Lower leg skin (tissue), 4 donors: Measurements from ENCODE around the gene SMG9. TPM values are rescaled to one million over a fixed set of nuclear protein-coding genes. Genes with fewer than 3 reads are reported as not detected.
A peak's percentile ranks its signal among the peaks of the same experiment; 100 is the strongest.

ENCODE experiments used
- DNase-seq, 2 donors: peaks; one replicate each; pipeline ENCODE4 v3.0.0-alpha.2; 2019; ENCODE audit warnings: low spot score in 2 of 2
- H3K4me3 ChIP-seq: fragments of 200-600 bp; sonication (generic); 2 replicates; pipeline ENCODE4 v1.5.1; 2017; ENCODE audit warnings: mild to moderate bottlenecking, low read depth; ENCODE audit not compliant: poor library complexity, severe bottlenecking
- POLR2A ChIP-seq, 2 donors: fragments of 450-650 bp; IDR thresholded peaks; one replicate each; pipeline ENCODE4 v1.6.1; 2016 to 2017; ENCODE audit warnings: antibody characterized with exemption in 2 of 2, mild to moderate bottlenecking in 1 of 2, moderate library complexity in 1 of 2
- WGBS, 2 donors: methylation state at CpG; one replicate each; pipeline ENCODE4 v1.1.5; 2018; 5-methylcytosine and 5-hydroxymethylcytosine counted together
- intact Hi-C: fragments of 100-400 bp; cut with DNase I; formaldehyde crosslinking; loops from one replicate; pipeline ENCODE4 v1.15.0; 2023; ENCODE audit warnings: low total_unique reads
- total RNA-seq, 4 donors: library from RNA; depleted of rRNA; stranded (reverse); fragments of >200 nt; gene quantifications; one replicate each; pipeline ENCODE4 v1.1.0, GENCODE V29; 2016
- TF ChIP-seq, protein P1 (sequence below), 3 donors: fragments of 450-650 bp; IDR thresholded peaks; one replicate each; pipeline ENCODE4 v1.5.1; 2016; ENCODE audit warnings: antibody characterized with exemption in 3 of 3, mild to moderate bottlenecking in 3 of 3, moderate library complexity in 2 of 3

Gene SMG9
- 10 to 100 TPM; 18.0 to 27.6 (median 23.5) TPM for total RNA-seq

- WGBS, 2 donors, result 0% methylated on average over 58 to 79 of the region's 79 CpGs
- TF ChIP-seq, protein P1, sequence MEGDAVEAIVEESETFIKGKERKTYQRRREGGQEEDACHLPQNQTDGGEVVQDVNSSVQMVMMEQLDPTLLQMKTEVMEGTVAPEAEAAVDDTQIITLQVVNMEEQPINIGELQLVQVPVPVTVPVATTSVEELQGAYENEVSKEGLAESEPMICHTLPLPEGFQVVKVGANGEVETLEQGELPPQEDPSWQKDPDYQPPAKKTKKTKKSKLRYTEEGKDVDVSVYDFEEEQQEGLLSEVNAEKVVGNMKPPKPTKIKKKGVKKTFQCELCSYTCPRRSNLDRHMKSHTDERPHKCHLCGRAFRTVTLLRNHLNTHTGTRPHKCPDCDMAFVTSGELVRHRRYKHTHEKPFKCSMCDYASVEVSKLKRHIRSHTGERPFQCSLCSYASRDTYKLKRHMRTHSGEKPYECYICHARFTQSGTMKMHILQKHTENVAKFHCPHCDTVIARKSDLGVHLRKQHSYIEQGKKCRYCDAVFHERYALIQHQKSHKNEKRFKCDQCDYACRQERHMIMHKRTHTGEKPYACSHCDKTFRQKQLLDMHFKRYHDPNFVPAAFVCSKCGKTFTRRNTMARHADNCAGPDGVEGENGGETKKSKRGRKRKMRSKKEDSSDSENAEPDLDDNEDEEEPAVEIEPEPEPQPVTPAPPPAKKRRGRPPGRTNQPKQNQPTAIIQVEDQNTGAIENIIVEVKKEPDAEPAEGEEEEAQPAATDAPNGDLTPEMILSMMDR (IDR thresholded peaks at IDR 0.05), result peak in 1 of 3 donors; percentile 21
- TF ChIP-seq POLR2A (IDR thresholded peaks at IDR 0.05), result peak in 1 of 2 donors; percentile 39
- peak within 1 kb of the TSS; percentile 30 for H3K4me3 ChIP-seq
- intact Hi-C loops, result loop anchor here (5.0 kb wide), 1 partner anchor 993 kb away; the partner anchor contains the start of gene BCL3
- DNase-seq, result peak; percentile 96 to 99
Observed at GRCh38 chr19:43754503-43755255, at the start of gene SMG9. SMG9 (minus strand) TSS chr19:43754962; CDS start chr19:43750741, 4,221 bp downstream.

- no peak for TF ChIP-seq POLR2A (IDR thresholded peaks at IDR 0.05)
- TF ChIP-seq, protein P1 (IDR thresholded peaks at IDR 0.05), result no peak
- 27 to 28% methylated on average over 2 of the region's 2 CpGs for WGBS, 2 donors
- DNase-seq, result peak in 1 of 2 donors; percentile 36
- H3K4me3 ChIP-seq, result no peak overlapping the region
- intact Hi-C loops, result no loop called here
Observed at GRCh38 chr19:43804432-43804831, 49.7 kb upstream of the SMG9 start.

GRCh38 chr19:43802216-43802951 is 47.6 kb upstream of the SMG9 start, which contains the start of gene LYPD5:
LYPD5 (minus strand) TSS chr19:43802447; CDS start chr19:43802380, 67 bp downstream.
- 70 to 71% methylated on average over 12 of the region's 12 CpGs for WGBS, 2 donors
- TF ChIP-seq POLR2A (IDR thresholded peaks at IDR 0.05), result no peak
- TF ChIP-seq, protein P1 (IDR thresholded peaks at IDR 0.05), result no peak
- intact Hi-C loops, result no loop called here
- no peak within 1 kb of the TSS for H3K4me3 ChIP-seq
- peak in 1 of 2 donors; percentile 64 for DNase-seq

GRCh38 chr19:43799502-43800142 is 44.9 kb upstream of the SMG9 start:
- WGBS, 2 donors, result 45 to 59% methylated on average over 6 of the region's 6 CpGs
- no peak overlapping the region for H3K4me3 ChIP-seq
- TF ChIP-seq POLR2A (IDR thresholded peaks at IDR 0.05), result no peak
- TF ChIP-seq, protein P1 (IDR thresholded peaks at IDR 0.05), result no peak
- peak in 1 of 2 donors; percentile 83 for DNase-seq
- intact Hi-C loops, result no loop called here

DNA sequence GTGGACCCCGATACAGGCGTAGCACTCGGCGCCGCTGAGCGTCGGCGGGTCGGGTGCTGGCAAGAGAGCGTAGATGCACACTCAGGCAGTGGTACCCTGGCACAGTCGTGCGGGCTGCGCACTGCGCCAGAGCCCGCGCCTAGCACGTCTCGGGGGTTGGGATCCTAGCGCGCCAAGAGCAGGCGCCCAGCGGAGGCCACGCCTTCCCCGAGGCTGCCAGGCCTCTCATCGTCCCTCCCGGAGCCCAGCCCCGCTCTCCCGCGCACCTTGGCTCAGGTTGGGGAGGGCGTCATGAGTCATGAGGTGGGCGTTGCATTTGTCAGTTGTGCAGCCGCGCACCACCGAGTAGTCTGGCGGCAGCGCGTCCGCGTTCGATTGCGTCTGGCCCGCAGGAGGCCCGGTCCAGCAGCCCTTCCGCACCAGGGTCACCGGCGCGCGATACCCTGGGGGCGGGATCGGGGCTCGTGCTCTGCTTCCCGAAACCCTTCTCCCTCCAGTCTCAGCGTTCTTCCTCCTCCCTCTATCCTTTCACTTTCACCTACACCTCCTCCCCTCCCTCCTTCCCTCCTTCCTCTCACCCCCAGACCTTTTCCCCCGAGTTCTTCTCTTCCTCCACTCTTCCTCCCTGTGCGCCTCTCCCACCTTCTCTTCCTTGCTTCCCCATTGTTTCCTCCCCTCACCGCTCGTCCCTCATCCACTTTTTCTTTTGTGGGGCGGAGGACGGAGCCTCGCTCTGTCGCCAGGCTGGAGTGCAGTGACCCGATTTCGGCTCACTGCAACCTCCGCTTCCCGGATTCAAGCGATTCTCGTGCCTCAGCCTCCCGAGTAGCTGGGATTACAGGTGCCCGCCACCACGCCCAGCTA is 44.0 kb upstream of the SMG9 start:
- H3K4me3 ChIP-seq, result peak overlapping the region; percentile 12
- TF ChIP-seq, protein P1 (IDR thresholded peaks at IDR 0.05), result no peak
- TF ChIP-seq POLR2A (IDR thresholded peaks at IDR 0.05), result no peak
- DNase-seq, result peak; percentile 53 to 91
- 17 to 18% methylated on average over 35 to 59 of the region's 70 CpGs for WGBS, 2 donors
- intact Hi-C loops, result no loop called here
